K562 (cell line): ENCODE measurements around the gene MEGF11.

Experiments used
- BRF1 ChIP-seq: IDR thresholded peaks from 3 replicates; pipeline ENCODE4 v1.6.1; 2011; ENCODE audit warnings: borderline replicate concordance, mild to moderate bottlenecking; ENCODE audit not compliant: insufficient read length; ENCODE audit errors: extremely low read depth
- CHD4 ChIP-seq: fragments of 200-600 bp; sonication (generic); IDR thresholded peaks from 3 replicates; pipeline ENCODE4 v1.6.1; 2012; ENCODE audit warnings: low read depth, mild to moderate bottlenecking, mixed read lengths, low read length, inconsistent platforms; ENCODE audit not compliant: insufficient read depth, insufficient replicate concordance, poor library complexity, severe bottlenecking
- ELF1 ChIP-seq: fragments of 200-800 bp; sonication (Bioruptor generic); IDR thresholded peaks from 2 replicates; pipeline ENCODE4 v1.6.1; 2016; ENCODE audit warnings: missing genetic modification characterization, missing compliant biosample characterization
- EZH2 ChIP-seq: IDR thresholded peaks from 2 replicates; pipeline ENCODE4 v1.6.1; 2012; ENCODE audit warnings: low read depth, mild to moderate bottlenecking, inconsistent platforms, low read length, borderline replicate concordance
- MTA1 ChIP-seq: fragments of 450-650 bp; IDR thresholded peaks from 2 replicates; pipeline ENCODE4 v1.6.1; 2017; ENCODE audit warnings: borderline replicate concordance
- MTF1 ChIP-seq: fragments of 250-450 bp; sonication (Bioruptor Pico); IDR thresholded peaks from 2 replicates; pipeline ENCODE4 v1.9.0; 2021; ENCODE audit warnings: moderate library complexity, mild to moderate bottlenecking, inconsistent platforms, borderline replicate concordance
- NELFE ChIP-seq: IDR thresholded peaks from 2 replicates; pipeline ENCODE4 v1.6.1; 2011; ENCODE audit warnings: mild to moderate bottlenecking; ENCODE audit not compliant: insufficient read depth, insufficient read length
- RFX5 ChIP-seq: IDR thresholded peaks from 2 replicates; pipeline ENCODE4 v1.6.1; 2011; ENCODE audit warnings: low read depth, mild to moderate bottlenecking, improper control_type of control experiment, low read length
- ZNF232 ChIP-seq: sonication (generic); formaldehyde crosslinking; IDR thresholded peaks from 2 replicates; pipeline ENCODE4 v1.8.0; 2022; ENCODE audit warnings: mild to moderate bottlenecking, missing genetic modification reagents
- TF ChIP-seq, protein P1 (sequence below): fragments of 450-650 bp; IDR thresholded peaks from 2 replicates; pipeline ENCODE4 v1.6.1; 2016; ENCODE audit warnings: missing biosample characterization, missing genetic modification characterization
- TF ChIP-seq, protein P2 (sequence below): sonication (generic); formaldehyde crosslinking; IDR thresholded peaks from 2 replicates; pipeline ENCODE4 v1.9.0; 2022; ENCODE audit warnings: mild to moderate bottlenecking, missing genetic modification reagents
- TF ChIP-seq, protein P3 (sequence below), 3 experiments: IDR thresholded peaks in 2 of 3; conservative IDR thresholded peaks in 1 of 3; 2 replicates each; pipeline ENCODE4 v1.5.1; 2011 to 2012; ENCODE audit warnings: low read length in 3 of 3, mild to moderate bottlenecking in 3 of 3, control low read depth in 2 of 3, improper control_type of control experiment in 1 of 3, inconsistent platforms in 1 of 3, low read depth in 1 of 3, mixed read lengths in 1 of 3, moderate library complexity in 1 of 3; ENCODE audit not compliant: insufficient read depth in 2 of 3

DNA sequence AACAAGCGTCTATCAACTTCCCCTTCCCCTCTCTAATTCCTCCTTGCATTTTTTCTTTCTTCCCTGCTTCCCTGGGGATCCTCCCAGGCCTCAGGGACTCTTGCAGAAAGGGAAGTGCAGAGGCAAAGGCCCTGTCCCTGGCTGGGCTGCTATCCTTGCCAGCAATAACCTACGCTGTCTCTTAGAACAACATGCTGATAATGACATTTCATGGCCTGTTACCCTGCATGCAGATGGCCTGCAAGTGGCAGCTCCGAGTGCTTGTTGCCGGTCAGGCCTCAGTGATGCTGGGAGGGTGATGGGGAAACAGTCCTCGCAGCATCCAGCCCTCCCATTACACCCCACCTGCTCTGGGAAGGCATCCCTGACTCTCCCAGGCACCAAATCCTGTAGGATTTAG, 216.7 kb downstream of the MEGF11 start:
- no peak for TF ChIP-seq BRF1
- TF ChIP-seq, protein P1, sequence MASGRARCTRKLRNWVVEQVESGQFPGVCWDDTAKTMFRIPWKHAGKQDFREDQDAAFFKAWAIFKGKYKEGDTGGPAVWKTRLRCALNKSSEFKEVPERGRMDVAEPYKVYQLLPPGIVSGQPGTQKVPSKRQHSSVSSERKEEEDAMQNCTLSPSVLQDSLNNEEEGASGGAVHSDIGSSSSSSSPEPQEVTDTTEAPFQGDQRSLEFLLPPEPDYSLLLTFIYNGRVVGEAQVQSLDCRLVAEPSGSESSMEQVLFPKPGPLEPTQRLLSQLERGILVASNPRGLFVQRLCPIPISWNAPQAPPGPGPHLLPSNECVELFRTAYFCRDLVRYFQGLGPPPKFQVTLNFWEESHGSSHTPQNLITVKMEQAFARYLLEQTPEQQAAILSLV = no peak
- no peak for TF ChIP-seq ELF1 (tag)
- TF ChIP-seq CHD4 = no peak
- TF ChIP-seq MTF1 = no peak
- TF ChIP-seq, protein P2, sequence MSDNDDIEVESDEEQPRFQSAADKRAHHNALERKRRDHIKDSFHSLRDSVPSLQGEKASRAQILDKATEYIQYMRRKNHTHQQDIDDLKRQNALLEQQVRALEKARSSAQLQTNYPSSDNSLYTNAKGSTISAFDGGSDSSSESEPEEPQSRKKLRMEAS (CRISPR knock-in tag) = no peak
- no peak for TF ChIP-seq MTA1
- no peak for TF ChIP-seq NELFE
- TF ChIP-seq, protein P3, sequence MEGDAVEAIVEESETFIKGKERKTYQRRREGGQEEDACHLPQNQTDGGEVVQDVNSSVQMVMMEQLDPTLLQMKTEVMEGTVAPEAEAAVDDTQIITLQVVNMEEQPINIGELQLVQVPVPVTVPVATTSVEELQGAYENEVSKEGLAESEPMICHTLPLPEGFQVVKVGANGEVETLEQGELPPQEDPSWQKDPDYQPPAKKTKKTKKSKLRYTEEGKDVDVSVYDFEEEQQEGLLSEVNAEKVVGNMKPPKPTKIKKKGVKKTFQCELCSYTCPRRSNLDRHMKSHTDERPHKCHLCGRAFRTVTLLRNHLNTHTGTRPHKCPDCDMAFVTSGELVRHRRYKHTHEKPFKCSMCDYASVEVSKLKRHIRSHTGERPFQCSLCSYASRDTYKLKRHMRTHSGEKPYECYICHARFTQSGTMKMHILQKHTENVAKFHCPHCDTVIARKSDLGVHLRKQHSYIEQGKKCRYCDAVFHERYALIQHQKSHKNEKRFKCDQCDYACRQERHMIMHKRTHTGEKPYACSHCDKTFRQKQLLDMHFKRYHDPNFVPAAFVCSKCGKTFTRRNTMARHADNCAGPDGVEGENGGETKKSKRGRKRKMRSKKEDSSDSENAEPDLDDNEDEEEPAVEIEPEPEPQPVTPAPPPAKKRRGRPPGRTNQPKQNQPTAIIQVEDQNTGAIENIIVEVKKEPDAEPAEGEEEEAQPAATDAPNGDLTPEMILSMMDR (IDR thresholded peaks at IDR 0.05 in 2 of 3, conservative IDR thresholded peaks at IDR 0.05 in 1 of 3; ENCODE audit: insufficient read depth in 2 of 3, low read depth in 1 of 3, low read length in 3 of 3) = no peak
- TF ChIP-seq RFX5 = no peak
- TF ChIP-seq EZH2 = no peak
- TF ChIP-seq ZNF232 (CRISPR knock-in tag) = no peak
